HG02840 (cell line): ENCODE data around the gene WHRN.

Experiments
- ATAC-seq: cut with Tn5 transposase; IDR thresholded peaks from one replicate; pipeline ENCODE4 v1.9.1; 2021; ENCODE audit warnings: mild to moderate bottlenecking, moderate library complexity, moderate number of reproducible peaks; ENCODE audit not compliant: unreplicated experiment, low FRiP score

The WHRN gene

DNA sequence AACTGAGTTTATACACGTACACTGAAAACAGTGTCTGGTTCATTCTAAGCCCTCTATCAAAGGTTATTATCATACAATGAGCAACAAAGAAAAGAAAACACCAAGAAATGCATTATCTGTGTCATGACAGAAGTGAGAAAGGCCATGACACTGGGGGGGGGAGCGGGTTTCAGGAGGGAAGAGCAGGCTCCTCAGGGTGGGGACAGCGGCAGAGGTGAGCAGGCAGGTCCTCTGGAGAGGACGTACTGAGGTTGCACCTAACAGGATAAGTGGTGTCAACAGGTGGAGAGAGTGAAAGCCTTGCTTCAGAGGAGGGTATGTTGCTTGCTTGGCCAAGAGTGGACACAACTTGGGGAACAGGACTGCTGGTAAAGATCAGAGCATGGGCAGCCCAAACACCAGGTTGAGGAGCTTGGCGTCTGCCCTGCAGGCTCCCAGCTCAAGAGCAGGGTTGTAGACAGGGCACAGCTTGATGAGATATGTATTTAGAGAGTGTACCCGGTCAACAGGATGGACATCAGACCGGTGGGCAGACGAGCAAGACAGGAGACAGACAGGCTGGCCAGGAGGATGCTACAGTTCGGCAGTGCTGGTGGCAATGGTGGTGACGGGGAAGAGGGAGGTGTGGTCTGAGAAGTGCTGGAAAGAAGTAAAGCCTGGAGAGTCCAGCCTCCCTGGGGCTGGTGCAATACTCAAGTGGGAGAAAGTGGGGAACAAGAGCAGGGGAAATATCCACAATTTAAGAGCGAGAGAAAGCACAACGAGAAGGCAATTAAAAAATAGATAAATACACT is 10.3 kb downstream of the WHRN start:
- no peak for ATAC-seq

DNA sequence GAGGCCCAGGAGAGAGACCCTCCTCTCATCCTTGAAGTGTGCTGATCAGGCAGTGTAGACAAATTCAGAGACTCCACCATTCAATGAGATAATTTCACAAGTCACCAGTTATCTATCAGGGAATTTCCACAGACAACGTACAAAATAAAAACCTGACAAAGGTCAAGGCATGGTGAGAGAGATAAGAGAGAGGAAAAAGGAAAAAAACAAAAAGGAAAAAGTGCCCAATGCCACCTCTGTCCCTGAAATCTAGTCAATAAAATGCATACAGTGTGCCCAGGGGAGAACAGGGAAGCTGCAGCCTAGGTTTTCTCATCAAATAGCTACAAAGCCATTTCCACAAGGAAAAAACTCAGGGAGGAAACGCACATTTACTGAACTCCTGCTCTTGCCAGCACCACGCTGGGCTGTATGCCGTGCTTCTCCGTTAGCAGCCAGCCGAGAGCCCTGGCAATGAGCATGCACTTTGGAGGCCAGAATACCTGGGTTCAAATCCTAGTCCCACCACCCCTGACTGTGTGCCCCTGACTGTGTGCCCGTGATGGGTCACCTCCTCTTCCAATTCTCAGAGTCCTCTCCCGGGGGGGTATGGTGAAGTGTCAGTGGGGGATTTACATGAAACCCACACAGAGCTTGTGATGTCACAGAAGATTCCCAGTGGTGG is 11.6 kb downstream of the WHRN start:
- ATAC-seq, result no peak

DNA sequence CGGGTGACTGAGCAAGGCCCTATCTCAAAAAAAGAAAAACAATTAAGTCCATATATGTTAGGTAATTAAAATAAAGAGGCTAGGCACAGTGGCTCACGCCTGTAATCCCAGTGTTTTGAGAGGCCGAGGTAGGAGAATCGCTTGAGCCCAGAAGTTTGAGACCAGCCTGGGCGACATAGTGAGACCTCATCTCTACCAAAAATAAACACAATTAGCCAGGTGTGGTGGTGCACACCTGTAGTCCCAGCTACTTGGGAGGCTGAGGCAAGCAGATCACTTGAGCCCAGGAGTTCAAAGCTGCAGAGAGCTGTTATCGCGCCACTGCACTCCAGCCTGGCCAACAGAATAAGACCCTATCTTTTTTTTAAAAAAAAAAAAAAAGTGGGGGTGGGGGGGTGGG is 12.3 kb downstream of the WHRN start:
- ATAC-seq, result no peak

- ATAC-seq, result no peak
These were observed 13.8 kb downstream of the WHRN start for GRCh38 chr9:114491430-114492003.

DNA sequence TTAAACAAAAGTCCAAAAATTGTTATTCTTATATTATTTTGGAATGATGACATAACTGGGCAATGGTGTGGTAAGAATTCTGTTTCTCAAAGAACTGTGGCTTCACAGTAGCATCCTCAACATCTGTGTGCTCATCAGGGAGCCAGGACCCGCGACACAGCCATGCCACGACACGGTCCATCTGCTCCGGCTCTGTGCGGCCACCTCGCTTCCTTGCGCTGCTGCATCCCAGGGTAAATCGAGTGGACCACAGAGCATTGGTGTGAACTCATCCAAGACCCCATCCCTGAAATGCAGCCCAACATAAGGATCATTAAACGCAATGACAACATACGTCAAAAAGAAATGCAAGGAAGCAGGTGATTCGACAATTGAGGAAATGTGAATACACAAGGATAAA is 15.3 kb downstream of the WHRN start:
- ATAC-seq, result no peak

- no peak for ATAC-seq
These were observed 16.7 kb downstream of the WHRN start for GRCh38 chr9:114488398-114489129.

- no peak for ATAC-seq
These were observed 17.5 kb downstream of the WHRN start for GRCh38 chr9:114487607-114488300.

- ATAC-seq, result no peak
These were observed 18.9 kb downstream of the WHRN start for GRCh38 chr9:114486205-114486963.

GRCh38 chr9:114484854-114485443 is 20.3 kb downstream of the WHRN start:
- no peak for ATAC-seq

GRCh38 chr9:114484215-114484853 is 20.9 kb downstream of the WHRN start:
- no peak for ATAC-seq

DNA sequence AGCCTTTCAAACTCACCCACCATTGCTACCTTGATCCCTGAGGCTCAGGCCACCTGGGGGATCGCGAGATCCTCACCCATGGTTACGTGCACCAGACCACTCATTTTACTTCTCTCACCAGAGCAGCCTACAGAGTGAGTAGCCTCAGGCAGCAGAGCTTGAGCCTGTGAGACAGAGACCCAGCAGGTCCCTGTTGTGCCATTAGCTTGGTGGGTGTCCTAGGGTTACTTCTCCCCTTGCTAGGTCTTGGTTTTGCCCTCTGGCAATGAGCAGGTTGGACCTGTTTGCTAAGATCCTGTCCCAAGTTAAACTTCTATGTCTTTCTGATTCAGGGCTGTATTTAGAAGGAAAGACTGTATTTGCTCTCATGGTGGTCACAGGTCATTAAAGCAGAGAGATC is 21.8 kb downstream of the WHRN start:
- ATAC-seq, result no peak

GRCh38 chr9:114482593-114482992 is 22.7 kb downstream of the WHRN start:
- ATAC-seq, result no peak

GRCh38 chr9:114481789-114482188 is 23.5 kb downstream of the WHRN start:
- no peak for ATAC-seq

- no peak for ATAC-seq
These were observed 24.4 kb downstream of the WHRN start for GRCh38 chr9:114480746-114481435.

- no peak for ATAC-seq
These were observed 26.4 kb downstream of the WHRN start for GRCh38 chr9:114478871-114479270.

DNA sequence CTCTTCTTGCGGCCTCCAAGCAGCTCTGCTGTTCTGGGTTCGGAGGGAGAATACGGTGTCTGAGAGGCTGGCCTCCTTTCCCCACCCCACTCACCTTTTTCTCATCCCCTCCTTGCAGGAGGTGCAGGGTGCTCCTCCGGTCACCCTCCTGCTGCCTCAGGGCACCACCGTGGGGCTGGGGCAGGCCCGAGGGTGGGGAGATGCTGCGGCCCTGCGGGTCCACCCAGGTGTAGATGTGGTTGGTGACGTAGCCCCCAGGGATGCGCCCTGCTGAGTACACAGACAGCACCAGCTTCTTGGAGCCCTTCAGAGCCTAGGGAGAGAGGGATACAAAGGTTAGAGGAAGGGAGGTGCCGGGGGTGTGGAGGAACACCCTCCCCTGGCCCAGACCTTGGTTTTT is 26.8 kb downstream of the WHRN start:
- ATAC-seq, result no peak

GRCh38 chr9:114477642-114478041 is 27.6 kb downstream of the WHRN start:
- no peak for ATAC-seq

DNA sequence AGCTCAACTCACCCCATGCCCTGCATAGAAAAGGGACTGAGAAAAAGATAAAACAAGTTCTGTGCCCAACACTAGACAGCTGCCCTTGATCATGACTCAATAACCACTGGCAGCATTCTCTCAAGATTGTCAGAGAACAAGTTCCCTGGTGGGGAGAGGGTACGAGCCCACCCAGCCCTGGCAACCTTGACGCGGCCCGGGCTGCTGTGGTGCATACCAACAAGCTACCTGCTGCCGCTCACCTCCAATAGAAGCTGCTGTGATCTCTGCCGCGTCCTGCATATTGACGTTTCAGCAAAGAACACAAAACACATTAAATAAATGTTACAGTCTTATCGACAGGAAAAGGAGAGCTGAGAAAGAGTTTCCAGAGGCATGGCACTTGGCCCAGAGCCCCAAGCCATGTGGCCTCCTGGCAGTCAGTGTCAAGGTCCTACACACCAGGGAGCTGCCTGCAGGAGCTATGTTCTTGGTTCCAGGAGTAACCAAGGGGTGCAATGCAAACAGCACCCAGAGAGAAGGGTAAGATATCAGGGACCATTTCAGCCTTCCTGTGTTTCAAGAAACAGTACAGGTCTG is 28.3 kb downstream of the WHRN start:
- ATAC-seq, result no peak
